ENCODE data around the gene DMXL1.

The DMXL1 gene

GRCh38 chr5:119076080-119076479 is 5.2 kb downstream of the DMXL1 start:
- TF ChIP-seq CTCF (conservative IDR thresholded peaks at IDR 0.05; ENCODE audit: low read depth, low read length) = no peak
- peaks cover 39% of the 10 kb centered on the region for H3K4me1 ChIP-seq (ENCODE audit: low read depth, poor library complexity, severe bottlenecking)
- H3K79me2 ChIP-seq (ENCODE audit: insufficient read depth, low read depth) = peaks cover 33% of the 10 kb centered on the region; the same call in 1 of the 2 replicates
- no peak overlapping the region for H3K27ac ChIP-seq
- H3K4me2 ChIP-seq = no peak overlapping the region
- no peaks in the 10 kb centered on the region for H4K20me1 ChIP-seq (ENCODE audit: insufficient read depth)
- H3K27me3 ChIP-seq (ENCODE audit: insufficient read depth, low read depth) = no peaks in the 10 kb centered on the region
- H3K4me3 ChIP-seq (IDR thresholded peaks at IDR 0.05; ENCODE audit: insufficient read depth, low read depth, low read length) = no peak overlapping the region
- H3K36me3 ChIP-seq (ENCODE audit: insufficient read depth) = no peaks in the 10 kb centered on the region
- no peak overlapping the region for H3K9ac ChIP-seq
- H2AFZ ChIP-seq (ENCODE audit: low read depth) = no peak overlapping the region

GRCh38 chr5:119077444-119077843 is 6.6 kb downstream of the DMXL1 start:
- Histone ChIP-seq H3K9ac (no peak overlapping the region), H3K27ac (no peak overlapping the region), H3K4me1 (ENCODE audit: low read depth, poor library complexity, severe bottlenecking) (peaks cover 34% of the 10 kb centered on the region), H3K4me3 (IDR thresholded peaks at IDR 0.05; ENCODE audit: insufficient read depth, low read depth, low read length) (no peak overlapping the region), H3K79me2 (ENCODE audit: insufficient read depth, low read depth) (peaks cover 24% of the 10 kb centered on the region; the same call in 1 of the 2 replicates), H3K27me3 (ENCODE audit: insufficient read depth, low read depth) (no peaks in the 10 kb centered on the region), H3K36me3 (ENCODE audit: insufficient read depth) (no peaks in the 10 kb centered on the region), H3K4me2 (no peak overlapping the region), H4K20me1 (ENCODE audit: insufficient read depth) (no peaks in the 10 kb centered on the region), H2AFZ (ENCODE audit: low read depth) (no peak overlapping the region)
- TF ChIP-seq CTCF (conservative IDR thresholded peaks at IDR 0.05; ENCODE audit: low read depth, low read length) = no peak

- Histone ChIP-seq H3K27me3 (ENCODE audit: insufficient read depth, low read depth) (no peaks in the 10 kb centered on the region), H3K79me2 (ENCODE audit: insufficient read depth, low read depth) (peaks cover 18% of the 10 kb centered on the region; the same call in 1 of the 2 replicates), H4K20me1 (ENCODE audit: insufficient read depth) (no peaks in the 10 kb centered on the region), H3K4me3 (IDR thresholded peaks at IDR 0.05; ENCODE audit: insufficient read depth, low read depth, low read length) (no peak overlapping the region), H2AFZ (ENCODE audit: low read depth) (no peak overlapping the region), H3K36me3 (ENCODE audit: insufficient read depth) (no peaks in the 10 kb centered on the region), H3K27ac (no peak overlapping the region), H3K4me2 (0 out of 2 replicates have a peak overlapping the region, but pooled peaks have one; percentile 1), H3K4me1 (ENCODE audit: low read depth, poor library complexity, severe bottlenecking) (peaks cover 26% of the 10 kb centered on the region), H3K9ac (no peak overlapping the region)
- TF ChIP-seq CTCF (conservative IDR thresholded peaks at IDR 0.05; ENCODE audit: low read depth, low read length) = no peak
Observed at GRCh38 chr5:119078071-119078846, 7.4 kb downstream of the DMXL1 start.

- Histone ChIP-seq H3K4me2 (no peak overlapping the region), H3K27me3 (ENCODE audit: insufficient read depth, low read depth) (no peaks in the 10 kb centered on the region), H2AFZ (ENCODE audit: low read depth) (no peak overlapping the region), H3K27ac (no peak overlapping the region), H3K79me2 (ENCODE audit: insufficient read depth, low read depth) (peaks cover 12% of the 10 kb centered on the region; the same call in 1 of the 2 replicates), H3K36me3 (ENCODE audit: insufficient read depth) (no peaks in the 10 kb centered on the region), H4K20me1 (ENCODE audit: insufficient read depth) (no peaks in the 10 kb centered on the region), H3K4me1 (ENCODE audit: low read depth, poor library complexity, severe bottlenecking) (peaks cover 21% of the 10 kb centered on the region), H3K9ac (no peak overlapping the region), H3K4me3 (IDR thresholded peaks at IDR 0.05; ENCODE audit: insufficient read depth, low read depth, low read length) (no peak overlapping the region)
- TF ChIP-seq CTCF (conservative IDR thresholded peaks at IDR 0.05; ENCODE audit: low read depth, low read length) = no peak
Observed at GRCh38 chr5:119078861-119079260, 8.0 kb downstream of the DMXL1 start.

Data from KMS-11 (cell line).